ENCODE measurements around the gene PRUNE2. TPM values are rescaled to one million over a fixed set of nuclear protein-coding genes. Genes with fewer than 3 reads are reported as not detected.

PRUNE2 gene
- total and polyA plus RNA-seq, 2 of the 8 experiments (the other 6 are each of a cell fraction or from before 2014, with no cell fraction given), result 5.5 to 13.3 TPM

- Histone ChIP-seq H3K4me3 (ENCODE audit: extremely low read depth in 1 of 4, insufficient read depth in 2 of 4, low read depth in 3 of 4, low read length in 4 of 4) (no peak overlapping the region), H3K27me3 (replicated peaks in 1 of 4; ENCODE audit: control insufficient read depth in 3 of 4, extremely low read depth in 1 of 4, insufficient read depth in 3 of 4, low read length in 3 of 4) (no peaks in the 10 kb centered on the region), H4K5ac (ENCODE audit: insufficient read length, low read depth, low read length) (no peak overlapping the region), H2BK15ac (ENCODE audit: low read length) (no peak overlapping the region), H4K8ac (ENCODE audit: extremely low read depth, insufficient read depth, low read length) (no peak overlapping the region), H2BK20ac (ENCODE audit: low read length) (no peak overlapping the region), H2AFZ (ENCODE audit: low read length) (no peak overlapping the region), H4K20me1 (replicated peaks in 1 of 2; ENCODE audit: control insufficient read depth in 1 of 2, insufficient read depth in 2 of 2, low read length in 2 of 2) (no peaks in the 10 kb centered on the region), H3K79me1 (ENCODE audit: low read depth, low read length) (no peaks in the 10 kb centered on the region), H3K23me2 (ENCODE audit: low read depth, low read length) (no peaks in the 10 kb centered on the region), H3K56ac (replicated peaks; ENCODE audit: insufficient read length, low read depth, low read length) (no peak overlapping the region), H3K14ac (ENCODE audit: insufficient read length) (no peak overlapping the region), H4K91ac (replicated peaks; ENCODE audit: insufficient read length, low read length) (no peak overlapping the region), H3K27ac (ENCODE audit: low read depth, low read length) (no peak overlapping the region; the same call in 1 of the 2 replicates), H3K18ac (ENCODE audit: extremely low read depth, low read length) (no peak overlapping the region), H2BK5ac (ENCODE audit: low read depth, low read length) (no peak overlapping the region), H3K36me3 (ENCODE audit: control insufficient read depth in 2 of 4, insufficient read depth in 4 of 4, low read length in 3 of 4) (no peaks in the 10 kb centered on the region), H3K4me2 (ENCODE audit: insufficient read depth in 1 of 2, low read depth in 2 of 2, low read length in 2 of 2) (no peak overlapping the region), H2BK120ac (replicated peaks; ENCODE audit: low read depth, low read length) (no peak overlapping the region), H3K9me3 (ENCODE audit: insufficient read depth in 2 of 2, low read depth in 1 of 2, low read length in 1 of 2) (no peaks in the 10 kb centered on the region), H3K23ac (ENCODE audit: insufficient read length) (no peak overlapping the region), H2BK12ac (ENCODE audit: low read depth, low read length) (no peak overlapping the region), H2AK5ac (ENCODE audit: low read depth, low read length) (no peak overlapping the region), H3K9ac (replicated peaks in 1 of 4; ENCODE audit: extremely low read depth in 1 of 4, low read depth in 3 of 4, low read length in 3 of 4) (no peak overlapping the region), H3K79me2 (ENCODE audit: control insufficient read depth in 1 of 2, insufficient read depth in 2 of 2, low read length in 2 of 2) (no peaks in the 10 kb centered on the region), H3K4ac (replicated peaks; ENCODE audit: insufficient read length, low read depth, low read length) (no peak overlapping the region), H3K4me1 (replicated peaks in 1 of 4; ENCODE audit: control insufficient read depth in 3 of 4, insufficient read depth in 4 of 4, low read length in 3 of 4) (0 out of 7 replicates have a peak, but pooled peaks cover 0 to under 1% (median 0%) of the 10 kb centered on the region in 4 experiments)
- POLR2A ChIA-PET (ENCODE audit: partially characterized antibody), result interaction anchor here (1.4 kb wide), 1 partner anchor 15 kb away, joined by 3 read pairs; no protein-coding TSS in a partner anchor
- no peak for TF ChIP-seq TBP (IDR thresholded peaks at IDR 0.05; ENCODE audit: low read depth, low read length)
- peak; percentile 96 for TF ChIP-seq SRF (IDR thresholded peaks at IDR 0.05; ENCODE audit: low read depth, low read length)
- 92% methylated on average over 1 of the region's 1 CpG; no CpG with 5 or more reads in 1 of the 2 experiments for WGBS, 2 experiments (ENCODE audit: extremely low coverage in 1 of 2, insufficient coverage in 1 of 2, insufficient read length in 1 of 2, insufficient replicate concordance in 2 of 2, low coverage in 1 of 2, low lambda C conversion rate in 2 of 2, missing lambda C conversion rate in 1 of 2)
- no peak for FAIRE-seq
- CTCF ChIA-PET (ENCODE audit: partially characterized antibody), result interaction anchor here (0.7 to 1.2 kb wide), 5 partner anchors 13 to 190 kb away, joined by 3 to 5 read pairs (median 3); no protein-coding TSS in a partner anchor
- no peak for DNase-seq (ENCODE audit: low read depth in 1 of 2, low spot score in 2 of 2)
These were observed 271.4 kb downstream of the PRUNE2 start for GRCh38 chr9:76634356-76635054.

Measured in H1 (cell line).